ENCODE results near the gene TTC1.
"Not testable (repeated sequence)": the region's sequence is repeated elsewhere in the genome, so short reads cannot be mapped to it uniquely, and the experiment has no call there.

The TTC1 gene

DNA sequence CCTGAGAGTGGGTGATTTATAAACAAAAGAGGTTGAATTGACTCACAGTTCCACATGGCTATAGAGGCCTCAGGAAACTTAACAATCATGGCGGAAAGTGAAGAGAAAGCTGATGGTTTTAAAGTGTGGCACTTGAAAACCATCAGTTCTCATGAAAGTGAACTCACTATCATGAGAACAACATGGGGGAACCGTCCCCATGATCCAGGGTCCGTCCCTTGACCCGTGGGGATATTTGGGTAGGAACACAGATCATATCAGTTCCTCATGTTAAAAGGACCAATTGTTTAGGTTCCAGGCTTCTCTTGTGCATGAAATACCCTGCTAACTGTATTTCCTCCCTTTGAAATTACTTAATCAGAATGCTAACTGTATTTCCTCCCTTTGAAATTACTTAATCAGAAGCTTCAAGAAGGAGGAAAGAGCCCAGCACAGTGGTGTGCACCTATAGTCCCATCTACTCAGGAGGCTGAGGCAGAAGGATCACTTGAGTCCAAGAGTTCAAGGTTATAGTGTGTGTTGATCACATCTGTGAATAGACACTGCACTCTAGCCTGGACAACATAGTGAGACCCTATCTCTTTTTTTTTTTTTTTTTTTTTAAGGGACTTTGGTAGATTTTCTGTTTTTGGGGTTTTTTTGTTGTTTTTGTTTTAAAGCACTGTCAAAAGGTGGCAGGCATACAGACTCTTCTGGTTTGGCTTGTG is 24.8 kb downstream of the TTC1 start:
- no peak for DNase-seq (ENCODE audit: extremely low spot score, insufficient read length, low read depth)
- no peak for FAIRE-seq

DNA sequence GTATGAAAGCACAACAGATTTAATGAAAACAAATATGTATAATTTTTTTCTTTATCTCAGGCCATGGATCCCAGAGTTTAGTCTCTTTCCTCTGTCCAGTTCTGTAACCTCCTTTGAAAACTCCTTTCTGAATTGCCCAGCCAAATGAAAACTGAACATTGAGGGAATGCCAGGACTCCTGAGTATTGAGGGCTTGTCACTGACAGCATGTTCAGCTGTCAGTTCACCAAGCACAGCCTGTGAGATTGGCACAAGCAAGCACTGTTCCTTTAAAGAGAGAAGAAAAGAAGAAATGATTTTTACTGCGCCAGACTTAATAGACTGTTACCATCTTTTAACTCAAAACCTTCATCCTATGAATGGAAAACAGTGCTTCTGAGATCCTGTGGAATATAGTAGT is 27.3 kb downstream of the TTC1 start:
- DNase-seq (ENCODE audit: extremely low spot score, insufficient read length, low read depth) (no peak), FAIRE-seq (no peak)

DNA sequence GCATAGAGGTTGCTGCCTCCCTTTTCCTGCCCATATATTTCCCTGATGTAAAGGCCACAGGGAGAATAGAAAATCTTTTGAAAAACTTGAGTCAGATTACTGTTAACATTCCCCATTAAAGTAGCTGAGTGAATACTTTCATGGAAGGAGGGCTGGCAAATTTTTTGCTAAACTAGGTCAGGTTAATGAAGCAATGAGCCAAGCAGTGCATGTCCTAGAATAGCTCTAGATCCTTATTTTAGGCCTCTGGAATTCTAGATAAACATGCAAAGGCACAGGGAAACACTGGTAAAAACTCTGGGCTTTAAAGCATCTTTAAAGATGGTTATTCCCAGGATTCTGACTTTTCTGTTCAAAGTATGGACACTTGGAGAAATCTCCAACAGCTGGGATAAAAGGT is 27.9 kb downstream of the TTC1 start:
- DNase-seq (ENCODE audit: extremely low spot score, insufficient read length, low read depth) (no peak), FAIRE-seq (no peak)

DNA sequence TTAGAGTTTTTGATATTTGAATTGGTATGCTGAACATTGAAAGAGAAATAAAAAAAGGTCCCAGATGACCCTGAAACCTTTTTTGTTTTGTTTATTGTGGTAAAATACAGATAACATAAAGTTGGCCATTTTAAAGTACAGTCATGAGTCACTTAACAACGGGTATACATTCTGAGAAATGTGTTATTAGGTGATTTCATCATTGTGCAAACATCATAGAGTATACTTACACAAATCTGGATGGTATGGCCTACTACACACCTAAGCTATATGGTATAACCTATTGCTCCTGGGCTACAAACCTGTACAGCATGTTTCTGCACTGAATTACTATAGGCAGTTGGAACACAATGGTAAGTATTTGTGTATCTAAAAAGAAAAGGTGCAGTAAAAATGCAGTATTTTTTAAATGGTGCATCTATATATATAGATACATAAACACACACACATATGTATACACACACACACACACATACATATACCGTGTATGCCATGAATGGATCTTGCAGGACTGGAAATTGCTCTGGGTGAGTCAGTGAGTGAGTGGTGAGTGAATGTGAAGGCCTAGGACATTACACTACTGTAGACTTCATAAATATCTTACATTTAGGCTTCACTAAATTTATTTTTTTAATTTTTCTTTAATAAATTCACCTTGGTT is 31.0 kb downstream of the TTC1 start:
- FAIRE-seq (no peak), DNase-seq (ENCODE audit: extremely low spot score, insufficient read length, low read depth) (no peak)

DNA sequence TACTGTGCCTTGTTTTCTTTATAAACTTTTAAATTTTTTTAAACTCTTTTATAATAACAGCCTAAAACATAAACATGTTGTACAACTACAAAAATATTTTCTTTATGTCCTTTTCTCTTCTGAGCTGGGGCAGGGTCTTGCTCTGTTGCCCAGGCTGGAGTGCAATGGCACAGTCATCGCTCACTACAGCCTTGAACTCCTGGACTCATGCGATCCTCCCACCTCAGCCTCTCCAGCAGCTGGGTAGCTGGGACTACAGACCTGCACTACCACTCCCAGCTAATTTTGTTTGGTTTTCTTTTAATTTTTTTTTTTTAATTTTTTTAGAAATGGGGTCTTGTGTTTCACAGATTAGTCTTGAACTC is 31.5 kb downstream of the TTC1 start:
- no peak for FAIRE-seq

DNA sequence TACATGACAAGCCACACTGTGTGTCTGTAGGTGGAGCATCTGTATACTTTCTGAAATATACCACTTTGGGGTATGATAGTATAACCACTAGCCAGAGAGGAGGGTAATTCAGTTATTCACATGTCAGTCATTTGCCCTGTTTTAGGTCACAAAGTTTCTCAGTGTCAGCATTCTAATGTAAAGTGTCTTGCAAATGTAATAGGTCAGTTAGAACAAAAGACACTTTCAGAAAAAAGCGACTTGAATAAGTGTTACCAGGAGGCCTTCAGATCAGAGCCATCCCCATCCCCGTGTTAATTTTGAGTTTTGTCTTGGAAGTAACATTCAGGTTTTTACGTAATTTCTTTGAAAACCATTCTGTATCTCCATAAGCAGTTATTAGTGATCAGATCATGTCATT is 33.7 kb downstream of the TTC1 start:
- DNase-seq (ENCODE audit: extremely low spot score, insufficient read length, low read depth) (no peak), FAIRE-seq (no peak)

More for the DNA sequence above, 31.5 kb downstream of the TTC1 start:
- DNase-seq (ENCODE audit: extremely low spot score, insufficient read length, low read depth), result no peak

DNA sequence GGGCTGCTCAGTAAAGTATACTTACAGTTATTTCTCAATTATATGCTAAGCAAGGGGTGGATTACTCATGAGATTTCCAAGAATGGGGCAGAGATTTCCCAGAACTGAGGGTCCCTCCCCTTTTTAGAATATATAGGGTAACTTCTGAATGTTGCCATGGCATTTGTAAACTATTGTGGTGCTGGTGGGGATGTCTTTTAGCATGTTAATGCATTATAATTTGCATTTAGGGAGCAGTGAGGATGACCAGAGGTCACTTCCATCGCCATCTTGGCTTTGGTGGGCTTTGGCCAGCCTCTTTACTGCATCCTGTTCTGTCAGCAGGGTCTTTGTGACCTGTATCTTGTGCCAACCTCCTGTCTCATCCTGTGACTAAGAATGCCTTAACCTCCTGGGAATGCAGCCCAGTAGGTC is 35.5 kb downstream of the TTC1 start:
- FAIRE-seq (no peak), DNase-seq (ENCODE audit: extremely low spot score, insufficient read length, low read depth) (no peak)

DNA sequence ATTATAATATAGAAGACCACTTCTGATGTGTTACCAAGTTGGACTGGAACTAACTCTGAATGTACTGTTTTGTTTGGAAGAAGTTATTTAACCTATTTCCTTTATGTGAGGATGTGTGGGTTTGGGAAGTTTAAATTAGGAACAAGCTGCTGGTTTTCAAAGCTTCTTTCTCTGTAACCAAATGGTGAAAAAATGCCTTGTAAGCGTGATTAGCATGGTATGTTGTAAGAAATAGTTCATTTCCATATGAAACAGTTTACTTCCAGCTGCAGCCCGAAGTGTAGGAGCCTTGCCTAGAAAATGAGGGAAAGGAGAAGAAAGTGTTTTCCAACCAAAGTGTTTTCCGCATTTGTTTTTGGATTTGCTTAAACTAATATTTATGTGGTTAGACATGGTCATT is 36.0 kb downstream of the TTC1 start:
- DNase-seq (ENCODE audit: extremely low spot score, insufficient read length, low read depth) (no peak), FAIRE-seq (no peak)

DNA sequence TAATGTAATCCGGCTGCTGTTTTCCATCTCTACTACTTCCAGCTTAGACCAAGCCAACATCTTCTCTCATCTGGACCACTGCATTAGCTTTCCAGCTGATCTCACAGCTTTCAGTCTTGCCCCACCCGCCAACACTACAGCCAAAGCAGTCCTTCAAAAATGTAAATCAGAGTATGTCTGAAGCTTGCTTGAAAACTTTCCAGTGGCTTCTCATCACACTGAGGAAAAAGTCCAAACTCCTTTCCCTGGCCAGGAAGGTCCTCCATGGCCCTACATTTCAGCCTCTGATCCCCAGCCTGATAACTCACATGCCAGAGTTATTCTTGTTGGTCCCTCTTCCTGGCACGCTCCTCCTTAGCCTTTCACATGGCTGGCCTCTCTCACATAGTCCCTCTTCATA is 38.5 kb downstream of the TTC1 start:
- no peak for FAIRE-seq
- no peak for DNase-seq (ENCODE audit: extremely low spot score, insufficient read length, low read depth)

DNA sequence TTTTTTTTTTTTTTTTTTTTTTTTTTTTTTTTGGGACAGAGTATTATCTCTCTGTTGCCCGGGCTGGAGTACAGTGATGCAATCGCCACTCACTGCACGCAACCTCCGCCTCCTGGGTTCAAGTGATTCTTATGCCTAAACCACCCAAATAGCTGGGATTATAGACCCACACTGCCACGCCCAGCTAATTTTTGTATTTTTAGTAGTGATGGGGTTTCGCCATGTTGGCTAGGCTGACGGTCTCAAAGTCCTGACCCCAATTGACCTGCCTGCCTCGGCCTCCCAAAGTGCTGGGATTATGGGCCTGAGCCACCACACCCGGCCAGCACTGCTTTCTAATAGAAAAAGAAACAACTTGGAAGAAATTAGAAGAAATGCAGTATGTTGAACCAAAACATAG is 39.2 kb downstream of the TTC1 start:
- FAIRE-seq, result no peak
- no peak for DNase-seq (ENCODE audit: extremely low spot score, insufficient read length, low read depth)

DNA sequence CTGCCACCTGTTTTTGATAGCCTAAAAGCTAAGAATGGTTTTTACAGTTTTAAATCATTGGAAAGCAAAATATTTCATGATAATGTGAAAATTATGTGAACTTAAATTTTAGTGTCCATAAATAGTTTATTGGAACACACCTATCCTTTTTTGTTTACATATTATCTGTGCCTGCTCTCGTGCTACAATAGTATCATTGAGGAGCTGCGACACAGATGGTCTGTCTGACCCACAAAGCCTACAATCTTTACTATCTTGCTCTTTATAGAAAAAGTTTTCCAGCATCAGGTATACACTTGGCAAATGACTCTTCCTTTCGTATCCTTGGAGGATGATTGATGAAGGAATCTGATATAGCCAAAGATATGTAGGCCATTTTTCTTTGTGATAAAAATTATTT is 40.2 kb downstream of the TTC1 start:
- FAIRE-seq (no peak), DNase-seq (ENCODE audit: extremely low spot score, insufficient read length, low read depth) (no peak)

DNA sequence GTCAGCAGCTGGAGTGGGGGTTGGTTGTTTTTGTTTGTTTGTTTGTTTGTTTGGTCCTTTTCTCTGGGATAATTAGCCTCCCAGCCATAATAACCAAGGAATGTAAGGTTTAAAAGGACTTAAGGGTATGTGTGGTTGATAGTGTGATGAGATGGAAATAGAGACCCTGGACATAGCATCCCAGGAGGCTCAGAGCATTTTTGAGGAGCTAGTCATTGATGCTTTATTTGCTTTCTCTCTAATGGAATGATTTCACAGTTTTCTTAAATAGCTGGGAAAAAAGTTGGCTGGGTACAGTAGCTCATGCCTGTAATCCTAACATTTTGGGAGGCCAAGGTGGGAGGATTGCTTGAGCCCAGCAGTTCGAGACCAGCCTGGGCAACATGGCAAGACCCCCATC is 45.1 kb downstream of the TTC1 start:
- DNase-seq (ENCODE audit: extremely low spot score, insufficient read length, low read depth) (no peak), FAIRE-seq (no peak)

DNA sequence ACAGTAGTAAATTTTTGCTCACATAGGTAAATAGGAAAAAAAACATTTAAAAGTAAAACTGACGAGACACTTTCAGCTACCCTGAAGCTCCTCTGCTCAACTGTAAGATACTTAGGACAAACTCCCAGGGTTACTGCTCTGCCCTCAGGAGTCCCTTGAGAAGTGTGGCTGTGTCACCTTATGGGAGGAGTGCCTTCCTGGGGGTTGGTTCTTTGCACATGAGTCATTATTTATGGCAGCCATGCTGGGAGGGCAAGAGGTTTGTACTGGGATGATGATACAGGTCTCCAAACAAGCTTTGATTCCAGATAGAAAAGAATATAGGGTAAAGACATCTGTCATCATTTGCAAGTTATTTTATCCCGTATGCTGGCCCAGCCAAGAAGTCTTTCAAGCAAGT is 45.9 kb downstream of the TTC1 start:
- FAIRE-seq (no peak), DNase-seq (ENCODE audit: extremely low spot score, insufficient read length, low read depth) (no peak)

DNA sequence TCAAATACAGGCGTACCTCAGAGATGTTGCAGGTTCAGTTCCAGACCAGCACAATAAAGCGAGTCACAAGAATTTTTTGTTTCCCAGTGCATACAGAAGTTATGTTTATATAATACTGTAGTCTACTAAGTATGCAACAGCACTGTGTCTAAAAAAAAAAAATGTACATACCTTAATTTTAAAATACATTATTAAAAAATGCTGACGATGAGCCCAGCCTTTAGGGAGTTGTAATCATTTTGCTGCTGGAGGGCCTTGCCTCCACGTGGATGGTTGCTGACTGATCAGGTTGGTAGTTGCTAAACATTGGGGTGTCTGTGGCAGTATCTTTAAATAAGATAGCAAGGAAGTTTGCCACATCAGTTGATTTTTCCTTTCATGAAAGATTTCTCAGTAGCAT is 48.3 kb downstream of the TTC1 start:
- no peak for FAIRE-seq
- no peak for DNase-seq (ENCODE audit: extremely low spot score, insufficient read length, low read depth)

DNA sequence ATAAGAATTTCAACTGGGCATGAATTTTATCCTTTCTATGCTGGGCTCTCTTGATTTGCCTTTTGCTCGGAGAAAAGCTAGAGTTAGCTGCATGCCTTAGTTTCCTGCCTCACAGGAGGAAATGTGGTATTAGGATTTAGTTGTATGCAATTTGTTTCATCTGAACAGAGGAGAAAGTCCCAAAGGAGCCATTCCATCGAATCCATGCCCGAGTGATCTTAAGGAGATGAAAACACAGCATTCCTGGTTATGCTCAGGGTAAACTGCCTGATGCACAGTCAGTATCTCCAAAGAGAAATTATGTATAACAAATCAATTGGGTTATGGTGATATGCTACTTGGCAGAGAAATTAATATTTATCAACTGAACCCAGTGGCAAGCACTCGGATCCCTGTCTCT is 51.1 kb downstream of the TTC1 start:
- FAIRE-seq, result no peak
- DNase-seq (ENCODE audit: extremely low spot score, insufficient read length, low read depth), result no peak

DNA sequence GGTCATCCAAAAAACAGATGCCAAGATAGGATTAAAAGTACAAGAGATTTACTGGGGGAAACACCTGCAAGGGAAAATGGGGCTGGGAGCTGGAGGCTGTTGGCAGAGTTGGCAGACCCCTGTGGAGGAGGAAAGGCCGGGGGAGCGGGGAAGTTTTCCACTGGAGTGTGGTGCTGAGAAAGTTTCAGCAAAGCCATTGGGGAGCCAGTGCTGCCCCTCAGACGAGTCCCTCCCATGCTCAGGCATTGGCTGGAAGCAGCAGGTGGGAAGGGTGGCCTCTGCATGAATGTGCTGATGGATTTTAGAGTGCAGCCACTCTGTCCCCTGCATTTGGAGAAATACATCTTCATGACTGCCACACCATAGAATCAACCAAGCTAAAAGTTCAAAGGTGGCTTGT is 52.8 kb downstream of the TTC1 start:
- FAIRE-seq (no peak), DNase-seq (ENCODE audit: extremely low spot score, insufficient read length, low read depth) (no peak)

DNA sequence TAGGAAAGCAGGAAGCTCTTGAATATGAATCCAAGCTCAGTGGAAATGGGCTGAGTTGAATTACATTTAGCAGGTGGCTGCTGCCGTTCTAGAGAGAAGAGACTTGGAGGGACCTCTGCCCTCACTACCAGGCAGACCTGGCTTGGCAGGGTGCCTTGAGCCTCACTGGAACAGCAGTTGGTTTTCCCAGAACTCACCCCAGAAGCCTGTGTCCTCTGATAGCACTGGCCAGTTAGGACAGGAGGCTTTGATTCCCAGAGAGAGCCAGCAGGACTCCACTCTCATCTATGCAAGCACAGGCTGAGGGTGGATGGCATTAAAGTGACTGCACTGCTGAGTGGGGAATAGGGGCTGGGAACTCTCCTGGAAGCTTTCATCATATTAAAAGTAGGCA is 55.5 kb downstream of the TTC1 start:
- FAIRE-seq (no peak), DNase-seq (ENCODE audit: extremely low spot score, insufficient read length, low read depth) (no peak)

DNA sequence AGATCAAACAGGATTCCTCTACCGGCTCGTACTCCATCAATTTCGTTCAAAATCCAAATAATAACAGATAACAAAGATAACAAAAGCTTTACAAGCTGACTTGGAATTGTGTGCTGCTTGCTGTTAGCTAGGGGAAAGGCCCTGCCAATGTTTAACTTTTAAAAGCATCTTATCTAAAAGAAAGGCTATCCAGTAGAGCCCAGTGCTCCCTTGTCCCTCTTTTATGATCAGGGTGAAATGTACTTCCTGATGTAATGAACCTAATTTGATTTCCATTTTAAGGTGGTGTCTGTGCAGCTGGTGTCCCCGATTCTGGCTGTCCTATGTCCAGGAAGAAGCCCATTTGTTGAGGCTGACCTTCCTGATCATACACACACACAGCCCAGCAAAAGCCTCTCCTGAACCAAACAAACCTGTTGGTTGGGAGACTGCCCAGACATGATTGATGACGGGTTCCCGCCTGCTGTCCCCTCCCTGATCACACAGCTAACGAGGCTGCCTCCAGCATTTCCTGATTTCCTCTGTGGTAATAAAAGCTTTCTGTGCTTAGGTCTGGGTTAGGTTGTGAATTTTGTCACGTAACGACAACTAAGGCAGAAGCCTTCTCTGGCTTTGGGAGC is 56.2 kb downstream of the TTC1 start:
- DNase-seq (ENCODE audit: extremely low spot score, insufficient read length, low read depth), result no peak
- FAIRE-seq, result no peak

DNA sequence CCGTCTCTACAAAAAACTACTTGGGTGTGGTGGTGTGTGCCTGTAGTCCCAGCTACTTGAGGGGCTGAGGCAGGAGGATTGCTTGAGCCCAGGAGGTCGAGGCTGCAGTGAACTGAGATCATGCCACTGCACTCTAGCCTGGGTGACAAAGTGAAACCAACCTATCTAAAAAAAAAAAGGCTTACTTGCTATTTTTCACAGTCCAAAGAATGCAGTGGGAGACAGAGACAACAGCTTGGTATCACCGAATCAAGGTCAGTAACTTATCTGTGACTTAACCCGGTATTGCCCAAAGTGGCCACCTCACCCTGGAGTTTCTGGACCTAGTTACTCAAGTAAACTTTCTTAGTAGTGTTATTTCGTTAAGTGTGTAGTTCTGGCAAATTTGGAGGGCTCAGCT is 60.2 kb downstream of the TTC1 start:
- not testable (repeated sequence) for FAIRE-seq; DNase-seq (ENCODE audit: extremely low spot score, insufficient read length, low read depth)

DNA sequence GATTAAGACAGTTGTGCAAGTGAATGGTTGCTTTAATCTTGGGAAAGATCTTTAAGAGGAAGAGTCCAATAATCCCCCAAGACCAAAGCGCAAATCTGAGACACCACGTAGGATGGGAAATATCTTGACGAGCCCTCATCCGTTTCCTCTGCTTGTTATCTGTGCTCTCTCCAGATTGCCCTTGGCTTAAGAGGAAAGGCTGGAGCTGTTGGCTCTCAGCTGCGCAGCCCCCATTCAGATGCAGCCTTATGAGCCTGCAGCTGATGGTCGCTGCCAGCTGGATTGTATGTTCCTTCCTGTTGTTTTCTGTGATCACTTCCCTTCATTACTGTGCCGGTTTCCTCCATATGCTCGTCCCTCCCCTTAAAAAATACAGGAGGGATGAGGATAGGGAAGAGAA is 62.6 kb downstream of the TTC1 start:
- DNase-seq (ENCODE audit: extremely low spot score, insufficient read length, low read depth) (no peak), FAIRE-seq (no peak)

DNA sequence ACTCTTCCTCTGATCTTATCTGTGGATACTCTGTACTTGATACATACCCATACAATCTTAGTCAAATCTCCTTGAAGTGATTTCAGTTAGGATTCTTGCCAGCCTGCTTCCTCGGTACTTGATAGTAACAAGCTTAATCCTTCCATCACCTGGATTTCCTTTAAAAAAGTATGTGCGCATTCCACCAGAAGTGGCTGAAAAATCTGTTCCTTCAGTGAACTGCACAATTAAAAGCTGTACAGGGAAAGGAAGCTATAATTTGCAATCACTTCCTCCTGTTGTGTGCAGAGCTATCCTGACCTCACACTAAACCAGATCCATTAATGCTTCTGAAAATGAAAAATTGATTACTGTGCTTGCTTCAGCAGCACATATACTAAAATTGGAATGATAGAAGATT is 63.0 kb downstream of the TTC1 start:
- DNase-seq (ENCODE audit: extremely low spot score, insufficient read length, low read depth) (no peak), FAIRE-seq (no peak)

DNA sequence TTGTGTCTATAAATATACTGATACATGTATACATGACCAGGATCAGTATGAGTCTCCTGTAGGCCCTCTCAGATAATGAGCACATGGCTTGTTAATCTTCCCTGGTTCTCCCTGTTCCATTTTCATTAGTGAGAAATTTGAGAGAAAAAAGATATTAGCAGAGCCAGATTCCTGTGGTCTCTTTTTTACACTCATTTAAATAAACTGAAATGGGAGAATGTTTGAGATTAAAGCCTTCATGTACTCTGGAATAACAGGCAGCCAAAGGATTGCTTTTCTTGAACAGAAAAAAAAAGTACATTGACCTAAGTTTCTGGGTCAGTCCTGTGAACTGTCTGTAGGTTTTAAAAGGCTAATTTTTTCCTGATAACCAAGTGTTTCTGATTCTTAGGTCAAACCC is 66.1 kb downstream of the TTC1 start:
- DNase-seq (ENCODE audit: extremely low spot score, insufficient read length, low read depth) (no peak), FAIRE-seq (no peak)
